Measurements from ENCODE around the gene DRG2.

Gene DRG2

DNA sequence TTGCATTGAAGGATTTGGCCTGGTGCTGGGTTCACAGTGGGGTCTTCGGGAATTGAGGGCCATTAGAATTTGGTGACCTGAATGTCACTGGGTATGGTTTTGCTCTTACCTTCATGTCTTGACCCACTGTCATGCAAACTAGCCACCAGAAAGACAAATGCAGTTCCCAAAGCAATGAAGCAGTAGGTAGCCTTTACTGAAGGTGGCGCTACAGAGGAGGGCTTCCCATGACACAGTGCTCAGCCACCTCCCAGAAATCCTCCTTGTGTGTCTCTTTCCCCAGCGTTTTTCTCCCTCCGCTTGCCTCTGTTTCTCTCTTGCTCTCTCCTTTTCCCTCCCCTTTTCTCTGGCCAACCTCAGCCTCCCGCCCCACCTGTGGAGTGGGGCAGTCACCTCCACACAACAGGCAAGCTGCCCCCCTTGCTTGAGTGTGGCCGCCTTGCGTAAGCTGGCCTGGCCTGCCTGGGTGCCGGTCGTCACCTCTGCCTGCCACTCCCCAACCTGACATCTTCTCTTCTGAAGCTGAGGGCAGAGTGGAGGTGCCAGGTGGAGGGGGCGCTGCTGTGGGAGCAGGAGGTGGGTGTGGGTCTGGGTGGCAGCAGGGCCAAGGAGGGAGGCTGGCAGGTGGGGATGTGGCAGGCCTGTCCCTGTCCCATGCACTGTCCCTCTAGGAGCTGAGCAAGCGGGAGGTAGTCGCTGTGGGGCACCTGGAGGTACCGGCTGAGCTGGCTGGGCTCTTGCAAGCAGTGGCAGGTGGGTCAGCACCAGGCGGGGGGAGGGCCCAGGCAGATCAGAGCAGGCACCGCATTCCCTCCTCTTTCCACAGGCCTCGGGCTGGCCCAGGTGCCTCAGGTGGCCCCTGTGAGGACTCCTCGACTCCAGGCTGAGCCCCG lies 55.5 kb downstream of the DRG2 start:
- Histone ChIP-seq H3K27me3 (replicated peaks) (no peaks in the 10 kb centered on the region), H3K36me3 (replicated peaks) (no peaks in the 10 kb centered on the region), H3K27ac (no peak overlapping the region), H3K4me3 (ENCODE audit: low read depth, low read length) (no peak overlapping the region)
- no peak for DNase-seq
- TF ChIP-seq, protein P1, sequence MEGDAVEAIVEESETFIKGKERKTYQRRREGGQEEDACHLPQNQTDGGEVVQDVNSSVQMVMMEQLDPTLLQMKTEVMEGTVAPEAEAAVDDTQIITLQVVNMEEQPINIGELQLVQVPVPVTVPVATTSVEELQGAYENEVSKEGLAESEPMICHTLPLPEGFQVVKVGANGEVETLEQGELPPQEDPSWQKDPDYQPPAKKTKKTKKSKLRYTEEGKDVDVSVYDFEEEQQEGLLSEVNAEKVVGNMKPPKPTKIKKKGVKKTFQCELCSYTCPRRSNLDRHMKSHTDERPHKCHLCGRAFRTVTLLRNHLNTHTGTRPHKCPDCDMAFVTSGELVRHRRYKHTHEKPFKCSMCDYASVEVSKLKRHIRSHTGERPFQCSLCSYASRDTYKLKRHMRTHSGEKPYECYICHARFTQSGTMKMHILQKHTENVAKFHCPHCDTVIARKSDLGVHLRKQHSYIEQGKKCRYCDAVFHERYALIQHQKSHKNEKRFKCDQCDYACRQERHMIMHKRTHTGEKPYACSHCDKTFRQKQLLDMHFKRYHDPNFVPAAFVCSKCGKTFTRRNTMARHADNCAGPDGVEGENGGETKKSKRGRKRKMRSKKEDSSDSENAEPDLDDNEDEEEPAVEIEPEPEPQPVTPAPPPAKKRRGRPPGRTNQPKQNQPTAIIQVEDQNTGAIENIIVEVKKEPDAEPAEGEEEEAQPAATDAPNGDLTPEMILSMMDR (IDR thresholded peaks at IDR 0.05; ENCODE audit: low read depth, low read length, missing control alignments): peak; percentile 69
- in situ Hi-C loops (cut with HindIII; ENCODE audit: low pct_ligation_motif_present, low sequenced_read_pairs): no loop called here

GRCh38 chr17:18144261-18144660 lies 56.5 kb downstream of the DRG2 start:
- Histone ChIP-seq H3K27me3 (replicated peaks) (no peaks in the 10 kb centered on the region), H3K4me3 (ENCODE audit: low read depth, low read length) (no peak overlapping the region)

DNA sequence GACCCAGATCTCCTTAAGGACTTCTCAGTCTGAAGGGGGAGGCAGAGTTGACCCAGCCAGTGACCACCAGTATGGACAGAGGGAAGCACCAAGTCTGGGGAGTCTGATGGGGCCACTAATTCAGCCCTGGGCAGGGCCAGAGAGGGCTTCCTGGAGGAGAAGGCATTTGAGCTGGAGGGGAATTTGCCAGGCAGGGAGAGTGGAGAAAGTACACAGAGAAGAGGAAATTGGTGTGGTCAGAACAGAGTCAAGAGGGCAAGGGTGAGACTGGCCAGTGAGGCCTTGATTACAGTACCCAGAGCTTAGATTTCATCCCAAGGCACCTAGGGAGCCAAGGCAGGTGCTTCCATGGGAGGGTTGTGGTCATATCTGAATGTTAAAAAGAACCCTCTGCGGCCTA lies 57.1 kb downstream of the DRG2 start:
- H3K27me3 ChIP-seq (replicated peaks): no peaks in the 10 kb centered on the region
- no peaks in the 10 kb centered on the region for H3K36me3 ChIP-seq (replicated peaks)
- H3K27ac ChIP-seq: no peak overlapping the region
- no peak overlapping the region for H3K4me3 ChIP-seq (ENCODE audit: low read depth, low read length)
- DNase-seq: no peak
- TF ChIP-seq, protein P1 (IDR thresholded peaks at IDR 0.05; ENCODE audit: low read depth, low read length, missing control alignments): no peak
- in situ Hi-C loops (cut with HindIII; ENCODE audit: low pct_ligation_motif_present, low sequenced_read_pairs): no loop called here

More at GRCh38 chr17:18144261-18144660, 56.5 kb downstream of the DRG2 start:
- in situ Hi-C loops (cut with HindIII; ENCODE audit: low pct_ligation_motif_present, low sequenced_read_pairs): no loop called here
- H3K36me3 ChIP-seq (replicated peaks): no peaks in the 10 kb centered on the region
- no peak for DNase-seq
- TF ChIP-seq, protein P1 (IDR thresholded peaks at IDR 0.05; ENCODE audit: low read depth, low read length, missing control alignments): no peak
- H3K27ac ChIP-seq: no peak overlapping the region

DNA sequence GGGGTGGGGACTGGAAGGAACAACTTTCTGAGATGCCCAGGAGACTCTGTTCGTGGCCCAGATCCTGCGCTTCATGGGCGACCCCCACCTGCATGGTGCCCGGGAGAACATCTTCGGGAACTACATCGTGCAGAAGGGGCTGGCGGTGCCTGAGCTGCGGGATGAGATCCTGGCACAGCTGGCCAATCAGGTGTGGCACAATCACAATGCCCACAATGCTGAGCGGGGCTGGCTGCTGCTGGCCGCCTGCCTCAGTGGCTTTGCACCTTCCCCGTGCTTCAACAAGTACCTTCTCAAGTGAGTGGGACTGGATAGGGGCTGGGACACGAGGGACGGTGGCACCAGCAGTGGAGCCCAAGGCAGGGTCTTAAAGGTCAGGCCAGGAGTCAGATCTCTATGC lies 58.1 kb downstream of the DRG2 start:
- TF ChIP-seq, protein P1 (IDR thresholded peaks at IDR 0.05; ENCODE audit: low read depth, low read length, missing control alignments): no peak
- Histone ChIP-seq H3K27ac (no peak overlapping the region), H3K4me3 (ENCODE audit: low read depth, low read length) (no peak overlapping the region), H3K36me3 (replicated peaks) (no peaks in the 10 kb centered on the region), H3K27me3 (replicated peaks) (no peaks in the 10 kb centered on the region)
- in situ Hi-C loops (cut with HindIII; ENCODE audit: low pct_ligation_motif_present, low sequenced_read_pairs): no loop called here
- no peak for DNase-seq

GRCh38 chr17:18146259-18146658 lies 58.5 kb downstream of the DRG2 start:
- H3K36me3 ChIP-seq (replicated peaks): no peaks in the 10 kb centered on the region
- DNase-seq: no peak
- no peak overlapping the region for H3K27ac ChIP-seq
- TF ChIP-seq, protein P1 (IDR thresholded peaks at IDR 0.05; ENCODE audit: low read depth, low read length, missing control alignments): no peak
- no peaks in the 10 kb centered on the region for H3K27me3 ChIP-seq (replicated peaks)
- H3K4me3 ChIP-seq (ENCODE audit: low read depth, low read length): no peak overlapping the region
- in situ Hi-C loops (cut with HindIII; ENCODE audit: low pct_ligation_motif_present, low sequenced_read_pairs): no loop called here
